Measurements from ENCODE around the gene CIAO3. TPM values are rescaled to one million over a fixed set of nuclear protein-coding genes. Genes with fewer than 3 reads are reported as not detected.
A peak's percentile ranks its signal among the peaks of the same experiment; 100 is the strongest.

The CIAO3 gene
- total and polyA plus RNA-seq, 8 donors: 11.1 to 72.9 (median 16.3) TPM

- FAIRE-seq (no peak), DNase-seq (no peak), ATAC-seq (no peak)
- no peak for TF ChIP-seq CTCF (IDR thresholded peaks at IDR 0.05)
- 47 to 54% methylated on average over 12 of the region's 12 CpGs for WGBS, 2 donors
- intact Hi-C loops (cut with DNase I): loop anchor here in 2 of 3 donors (5.0 to 10.0 kb wide), 2 partner anchors 344 to 346 kb away; no protein-coding TSS in a partner anchor
- no peaks in the 10 kb centered on the region for H3K9me3 ChIP-seq
- H3K27ac ChIP-seq: no peak overlapping the region
- H3K27me3 ChIP-seq: peaks cover 0 to 16% (median 0%) of the 10 kb centered on the region in 4 donors
- no peak overlapping the region for H3K4me3 ChIP-seq
- H3K36me3 ChIP-seq: no peaks in the 10 kb centered on the region
- H3K4me1 ChIP-seq: peaks cover 0 to 7% (median 4%) of the 10 kb centered on the region in 3 donors
These were observed 29.7 kb downstream of the CIAO3 start for GRCh38 chr16:711084-711483.

- H3K9me3 ChIP-seq: no peaks in the 10 kb centered on the region
- ATAC-seq (no peak), DNase-seq (no peak), FAIRE-seq (no peak)
- no peak overlapping the region for H3K27ac ChIP-seq
- peaks cover 0 to 4% (median 0%) of the 10 kb centered on the region in 3 donors for H3K4me1 ChIP-seq
- no peak overlapping the region for H3K4me3 ChIP-seq
- H3K36me3 ChIP-seq: no peaks in the 10 kb centered on the region
- intact Hi-C loops (cut with DNase I): loop anchor here in 2 of 3 donors (5.0 to 10.0 kb wide), 2 partner anchors 344 to 347 kb away; no protein-coding TSS in a partner anchor
- no peak for TF ChIP-seq CTCF (IDR thresholded peaks at IDR 0.05)
- H3K27me3 ChIP-seq: peaks cover 0 to 16% (median 0%) of the 10 kb centered on the region in 4 donors
- 44 to 55% methylated on average over 21 of the region's 21 CpGs for WGBS, 2 donors
These were observed 30.2 kb downstream of the CIAO3 start for GRCh38 chr16:710500-711075.

GRCh38 chr16:709566-710499 is 31.0 kb downstream of the CIAO3 start:
- peak in 1 of 6 donors; percentile 50 for DNase-seq
- intact Hi-C loops (cut with DNase I): loop anchor here in 2 of 3 donors (5.0 to 10.0 kb wide), 3 partner anchors 75 to 347 kb away; partner anchors contain the start of genes CHTF18 (in 1 of the 2) and RPUSD1 (in 1 of the 2)
- WGBS, 2 donors: 17 to 24% methylated on average over 30 of the region's 30 CpGs

GRCh38 chr16:708959-709358 is 31.8 kb downstream of the CIAO3 start:
- no peaks in the 10 kb centered on the region for H3K36me3 ChIP-seq
- H3K4me3 ChIP-seq: no peak overlapping the region
- TF ChIP-seq CTCF (IDR thresholded peaks at IDR 0.05): no peak
- H3K27me3 ChIP-seq: peaks cover 0 to 24% (median 3%) of the 10 kb centered on the region in 4 donors
- WGBS, 2 donors: 47 to 72% methylated on average over 4 of the region's 4 CpGs
- H3K9me3 ChIP-seq: no peaks in the 10 kb centered on the region
- DNase-seq (no peak), ATAC-seq (no peak), FAIRE-seq (no peak)
- H3K4me1 ChIP-seq: no peaks in the 10 kb centered on the region
- no peak overlapping the region for H3K27ac ChIP-seq
- intact Hi-C loops (cut with DNase I): loop anchor here in 1 of 3 donors (10.0 kb wide), 1 partner anchor 76 kb away; the partner anchor contains the start of genes CHTF18 and RPUSD1

More at GRCh38 chr16:709566-710499, 31.0 kb downstream of the CIAO3 start:
- no peak for TF ChIP-seq CTCF (IDR thresholded peaks at IDR 0.05)
- Histone ChIP-seq H3K27me3 (peaks cover 0 to 19% (median under 1%) of the 10 kb centered on the region in 4 donors), H3K4me3 (no peak overlapping the region), H3K36me3 (no peaks in the 10 kb centered on the region), H3K9me3 (no peaks in the 10 kb centered on the region), H3K27ac (no peak overlapping the region), H3K4me1 (peaks cover 0 to 4% (median 0%) of the 10 kb centered on the region in 3 donors)
- FAIRE-seq: no peak
- ATAC-seq: peak in 3 of 4 donors; percentile 3 to 45 (median 28)

Measured in pancreas (tissue), 10 donors.